GM18861 (cell line): ENCODE results near the gene ATP8B4.

ENCODE experiments used
- ATAC-seq: cut with Tn5 transposase; IDR thresholded peaks from one replicate; pipeline ENCODE4 v1.9.1; 2021; ENCODE audit not compliant: unreplicated experiment

Gene ATP8B4

GRCh38 chr15:49824775-49825099 is 294.3 kb downstream of the ATP8B4 start:
- ATAC-seq, result no peak

- ATAC-seq, result no peak
These were observed 294.9 kb downstream of the ATP8B4 start for GRCh38 chr15:49823987-49824774.

GRCh38 chr15:49817100-49817499 is 301.9 kb downstream of the ATP8B4 start:
- no peak for ATAC-seq

GRCh38 chr15:49815950-49816349 is 303.1 kb downstream of the ATP8B4 start:
- peak; percentile 78 for ATAC-seq

GRCh38 chr15:49815526-49815925 is 303.5 kb downstream of the ATP8B4 start:
- peak; percentile 23 for ATAC-seq

GRCh38 chr15:49814709-49815108 is 304.3 kb downstream of the ATP8B4 start:
- ATAC-seq, result no peak

GRCh38 chr15:49813625-49814024 is 305.4 kb downstream of the ATP8B4 start:
- ATAC-seq, result no peak

- no peak for ATAC-seq
These were observed 308.3 kb downstream of the ATP8B4 start for GRCh38 chr15:49810720-49811119.

GRCh38 chr15:49809894-49810609 is 309.0 kb downstream of the ATP8B4 start:
- ATAC-seq, result no peak

- no peak for ATAC-seq
These were observed 310.7 kb downstream of the ATP8B4 start for GRCh38 chr15:49808341-49808740.
